Testis (tissue), 2 donors: ENCODE results near the gene MRGPRE.

Experiments used
- POLR2A ChIP-seq: fragments of 450-650 bp; IDR thresholded peaks from one replicate; pipeline ENCODE4 v1.6.1; 2017; ENCODE audit warnings: antibody characterized with exemption, mild to moderate bottlenecking, moderate library complexity
- TF ChIP-seq, protein P1 (sequence below), 3 experiments: fragments of 450-650 bp in 2 of 3; fragments of 200-600 bp in 1 of 3; sonication (generic) in 1 of 3; IDR thresholded peaks; one replicate each; pipeline ENCODE4 v1.5.1; 2016 to 2019; ENCODE audit warnings: antibody characterized with exemption in 3 of 3, mild to moderate bottlenecking in 2 of 3, moderate library complexity in 1 of 3

DNA sequence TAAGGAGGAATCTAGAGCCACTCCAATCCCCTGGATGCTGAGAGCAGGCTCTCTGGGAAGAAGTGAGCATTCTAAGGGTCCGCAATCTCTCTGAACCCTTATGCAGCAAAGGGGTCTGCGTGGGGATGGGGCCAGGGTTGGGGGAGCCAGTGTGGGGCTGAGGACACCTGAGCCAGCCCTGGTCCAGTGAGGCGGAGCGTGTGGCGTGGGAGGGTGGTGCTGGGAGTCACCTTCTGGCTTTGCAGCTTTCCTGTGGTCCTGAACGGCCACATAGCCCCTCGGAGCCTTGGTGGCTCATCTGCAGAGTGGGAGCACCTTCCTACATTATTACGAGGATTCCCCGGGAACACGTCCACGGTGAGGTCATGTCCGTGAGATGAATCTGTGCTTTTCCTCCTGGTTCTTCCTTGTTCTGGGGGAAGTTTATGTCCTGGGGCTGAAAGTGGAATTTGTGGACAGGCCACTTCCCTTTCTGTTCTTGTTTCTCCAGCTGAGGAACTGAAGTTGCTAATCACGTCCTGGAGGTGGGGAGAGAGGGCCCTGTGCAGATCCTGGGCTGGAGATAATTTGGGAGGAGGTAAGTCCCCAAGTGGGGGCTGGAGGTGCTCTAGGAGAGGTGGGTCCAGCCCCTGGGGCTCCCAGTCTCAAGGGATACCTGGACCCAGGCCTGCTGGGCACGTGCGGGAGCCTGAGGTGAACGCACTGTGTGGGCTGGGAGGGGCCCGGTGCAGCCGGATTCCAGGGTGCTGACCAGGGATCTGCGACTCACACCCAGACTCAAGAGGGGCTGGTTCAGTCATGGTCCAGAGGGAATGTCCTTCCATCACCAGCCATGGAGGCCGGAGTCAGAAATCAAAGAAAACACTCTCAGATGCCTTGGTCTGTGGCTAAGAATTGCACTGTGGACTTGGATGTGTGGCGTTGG is 6.1 kb downstream of the MRGPRE start:
- TF ChIP-seq, protein P1, sequence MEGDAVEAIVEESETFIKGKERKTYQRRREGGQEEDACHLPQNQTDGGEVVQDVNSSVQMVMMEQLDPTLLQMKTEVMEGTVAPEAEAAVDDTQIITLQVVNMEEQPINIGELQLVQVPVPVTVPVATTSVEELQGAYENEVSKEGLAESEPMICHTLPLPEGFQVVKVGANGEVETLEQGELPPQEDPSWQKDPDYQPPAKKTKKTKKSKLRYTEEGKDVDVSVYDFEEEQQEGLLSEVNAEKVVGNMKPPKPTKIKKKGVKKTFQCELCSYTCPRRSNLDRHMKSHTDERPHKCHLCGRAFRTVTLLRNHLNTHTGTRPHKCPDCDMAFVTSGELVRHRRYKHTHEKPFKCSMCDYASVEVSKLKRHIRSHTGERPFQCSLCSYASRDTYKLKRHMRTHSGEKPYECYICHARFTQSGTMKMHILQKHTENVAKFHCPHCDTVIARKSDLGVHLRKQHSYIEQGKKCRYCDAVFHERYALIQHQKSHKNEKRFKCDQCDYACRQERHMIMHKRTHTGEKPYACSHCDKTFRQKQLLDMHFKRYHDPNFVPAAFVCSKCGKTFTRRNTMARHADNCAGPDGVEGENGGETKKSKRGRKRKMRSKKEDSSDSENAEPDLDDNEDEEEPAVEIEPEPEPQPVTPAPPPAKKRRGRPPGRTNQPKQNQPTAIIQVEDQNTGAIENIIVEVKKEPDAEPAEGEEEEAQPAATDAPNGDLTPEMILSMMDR (IDR thresholded peaks at IDR 0.05): no peak
- TF ChIP-seq POLR2A: no peak
